WI38 (cell line): ENCODE data around the gene GRIN3A.

Experiments used
- H3K4me3 ChIP-seq: 2 replicates; pipeline ENCODE4 v1.5.1; 2011; ENCODE audit warnings: low read depth, mild to moderate bottlenecking, control low read depth, low read length
- CTCF ChIP-seq: IDR thresholded peaks from 2 replicates; pipeline ENCODE4 v1.5.1; 2012; ENCODE audit warnings: low read depth, mild to moderate bottlenecking, control low read depth, low read length

The GRIN3A gene

GRCh38 chr9:101582553-101582952 lies 155.9 kb downstream of the GRIN3A start:
- TF ChIP-seq CTCF, result no peak
- no peak overlapping the region for H3K4me3 ChIP-seq

GRCh38 chr9:101579711-101580545 lies 158.5 kb downstream of the GRIN3A start:
- TF ChIP-seq CTCF, result no peak
- H3K4me3 ChIP-seq, result no peak overlapping the region

- H3K4me3 ChIP-seq, result no peak overlapping the region
- TF ChIP-seq CTCF, result no peak
Observed at GRCh38 chr9:101578378-101578777, 160.1 kb downstream of the GRIN3A start.

- TF ChIP-seq CTCF, result no peak
- no peak overlapping the region for H3K4me3 ChIP-seq
Observed at GRCh38 chr9:101574731-101575333, 163.6 kb downstream of the GRIN3A start.

GRCh38 chr9:101572316-101572715 lies 166.1 kb downstream of the GRIN3A start:
- TF ChIP-seq CTCF, result no peak
- H3K4me3 ChIP-seq, result no peak overlapping the region

- no peak overlapping the region for H3K4me3 ChIP-seq
- TF ChIP-seq CTCF, result no peak
Observed at GRCh38 chr9:101571114-101571513, 167.3 kb downstream of the GRIN3A start.

GRCh38 chr9:101569741-101570501 lies 168.5 kb downstream of the GRIN3A start:
- H3K4me3 ChIP-seq, result no peak overlapping the region
- no peak for TF ChIP-seq CTCF
